GM15510 (cell line): ENCODE measurements around the gene NOS1AP.

Experiments used
- POLR2A ChIP-seq: IDR thresholded peaks from 3 replicates; pipeline ENCODE4 v1.6.1; 2011; ENCODE audit warnings: borderline replicate concordance; ENCODE audit not compliant: insufficient read length; ENCODE audit errors: extremely low read depth

The NOS1AP gene

DNA sequence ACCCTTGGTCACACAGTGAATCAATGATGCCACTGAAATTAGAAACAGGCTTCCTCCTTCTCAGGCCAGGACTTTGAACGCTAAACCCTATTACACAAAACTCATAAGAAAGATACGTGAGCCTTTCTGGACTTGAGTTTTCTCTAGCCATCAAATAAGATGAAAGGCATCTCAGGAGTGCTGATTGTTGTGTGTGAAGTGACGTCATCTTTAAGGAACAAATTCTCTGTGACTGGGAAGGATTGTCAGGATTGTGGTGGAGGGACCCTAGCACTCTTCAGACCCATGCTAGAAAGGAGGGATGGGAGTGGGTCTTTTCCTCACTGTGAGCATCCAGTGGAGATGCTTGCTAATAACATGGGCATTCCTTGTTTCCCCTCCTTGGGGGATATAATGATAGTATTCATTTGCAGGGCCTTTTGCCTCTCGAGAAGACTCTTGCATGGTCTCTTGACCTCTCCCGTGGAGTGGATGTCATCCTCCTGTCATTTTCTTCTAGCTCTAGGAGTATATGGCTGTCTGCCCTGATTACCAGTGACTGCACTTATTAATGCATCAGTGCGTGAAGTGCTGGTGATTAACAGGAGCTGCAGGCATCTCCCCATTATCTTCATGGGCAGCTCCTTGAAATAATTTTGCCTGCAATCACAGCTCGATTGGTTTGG is 267.3 kb downstream of the NOS1AP start:
- TF ChIP-seq POLR2A: no peak

DNA sequence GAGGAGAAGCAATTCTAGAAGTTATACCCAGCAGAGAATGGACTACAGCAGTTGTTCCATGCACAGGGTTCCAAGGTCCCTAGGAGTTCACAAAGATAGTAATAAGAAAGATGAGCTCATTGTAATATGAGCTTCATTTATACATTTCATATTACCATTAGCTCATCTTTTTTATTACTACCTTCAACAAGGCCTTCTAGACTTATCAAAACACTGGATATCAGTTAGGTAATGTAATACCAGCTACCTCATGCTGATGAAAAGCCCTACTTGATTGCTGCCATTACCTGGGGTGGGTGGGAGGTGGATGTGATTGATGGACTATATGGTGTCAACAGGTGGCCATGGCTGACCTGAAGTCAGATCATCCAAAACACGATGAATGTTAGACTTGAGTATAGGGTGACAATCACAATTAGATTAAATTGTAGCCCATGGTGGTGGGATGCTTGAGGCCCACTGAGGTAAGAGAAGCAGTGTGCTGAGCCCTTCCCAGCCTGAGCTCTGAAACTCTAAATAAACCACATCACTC is 273.0 kb downstream of the NOS1AP start:
- TF ChIP-seq POLR2A: no peak

DNA sequence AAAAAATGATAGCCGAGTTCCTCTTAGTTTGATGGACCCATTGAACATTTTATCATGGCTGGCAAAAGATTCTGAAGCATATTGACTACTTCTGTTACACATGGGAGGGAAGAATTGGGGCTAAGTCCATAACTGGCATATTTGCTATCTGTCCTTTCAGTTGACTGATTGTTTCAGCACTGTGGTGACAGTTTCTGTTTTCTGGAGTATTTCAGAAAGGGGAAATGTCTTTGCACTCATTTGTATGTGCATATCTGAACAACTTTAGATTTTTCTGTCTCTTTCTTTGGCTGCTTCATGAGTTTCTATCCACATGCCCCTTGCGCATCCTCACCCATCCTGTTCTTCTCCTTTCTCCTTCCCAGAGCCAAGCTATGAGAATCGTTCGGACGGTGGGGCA is 274.0 kb downstream of the NOS1AP start:
- no peak for TF ChIP-seq POLR2A

DNA sequence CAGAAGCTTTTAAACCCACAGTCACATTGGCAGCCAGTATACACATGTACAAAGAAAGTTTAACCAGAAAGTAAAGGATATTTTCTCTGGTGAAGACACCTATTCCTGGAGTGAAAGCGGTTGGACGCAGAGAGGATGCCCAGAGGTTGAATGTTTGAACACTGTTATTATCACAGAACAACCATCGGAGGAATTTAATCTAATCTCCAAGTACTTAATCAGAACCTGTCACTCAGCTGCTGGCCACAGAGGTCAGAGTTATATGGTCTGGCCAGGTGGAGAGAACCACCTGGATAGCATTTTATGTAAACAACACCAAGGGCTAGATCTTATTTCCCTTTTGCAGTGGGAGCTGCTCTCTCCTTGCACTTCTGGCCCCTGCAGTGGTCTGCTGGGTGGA is 277.8 kb downstream of the NOS1AP start:
- TF ChIP-seq POLR2A: no peak

DNA sequence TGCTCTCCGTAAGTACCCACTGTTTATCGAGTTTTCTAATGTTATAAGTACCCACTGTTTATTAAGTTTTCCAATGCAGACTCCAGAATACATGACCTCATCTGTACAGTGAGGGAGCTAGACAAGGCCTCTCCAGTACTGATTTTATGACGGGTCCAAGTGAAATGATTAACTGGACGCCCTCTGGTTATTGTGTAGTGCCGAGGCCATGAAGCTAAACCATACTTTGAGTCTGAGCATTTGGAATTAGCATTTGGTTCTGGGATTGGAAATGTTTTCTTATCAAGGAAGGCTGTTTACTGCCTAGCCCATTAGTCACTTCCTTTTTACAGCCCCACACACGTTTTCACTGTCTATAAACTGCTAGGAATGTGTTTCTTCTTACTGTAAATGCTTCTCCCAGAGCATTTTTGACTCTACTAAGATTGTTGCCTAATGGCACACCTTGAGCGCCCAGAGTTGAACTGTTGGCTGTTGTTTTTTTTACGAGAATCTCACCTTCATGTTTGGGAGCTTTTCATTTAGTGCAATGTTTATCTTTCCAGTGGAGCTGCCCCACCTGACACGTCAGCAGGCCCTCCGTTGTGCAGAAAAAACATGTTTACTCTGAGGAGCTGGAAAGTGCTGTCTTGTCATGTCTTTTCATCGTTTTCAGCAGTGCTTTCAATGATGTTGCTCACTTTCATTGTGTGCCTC is 280.3 kb downstream of the NOS1AP start:
- no peak for TF ChIP-seq POLR2A

DNA sequence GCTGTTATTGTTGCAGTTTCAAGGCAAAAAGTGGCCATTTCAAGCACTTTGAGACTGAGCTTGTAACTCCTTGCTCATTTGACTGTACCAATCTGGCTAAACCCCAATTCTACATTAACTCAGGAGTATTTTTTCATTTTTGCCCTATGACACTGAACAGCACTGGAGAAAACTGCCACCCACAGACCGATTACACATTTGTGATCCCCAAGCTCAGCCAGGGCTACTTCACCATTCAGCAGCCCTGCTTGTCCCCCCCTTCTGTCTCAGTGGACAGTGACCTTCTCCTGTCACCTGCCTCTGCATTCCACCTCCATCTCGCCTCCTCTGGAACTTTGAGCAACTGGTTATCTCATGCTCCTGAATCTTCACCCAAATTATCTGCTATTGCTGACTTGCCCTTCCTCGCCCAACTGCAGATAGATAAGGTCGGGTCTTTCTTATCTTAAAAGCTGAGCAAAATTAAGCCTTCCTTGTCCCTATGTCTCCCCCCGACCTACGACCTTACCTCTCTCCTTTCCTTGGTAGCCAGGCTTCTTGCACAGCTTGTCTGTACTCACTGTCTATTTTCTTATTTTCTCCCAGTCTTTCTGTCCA is 281.9 kb downstream of the NOS1AP start:
- no peak for TF ChIP-seq POLR2A

DNA sequence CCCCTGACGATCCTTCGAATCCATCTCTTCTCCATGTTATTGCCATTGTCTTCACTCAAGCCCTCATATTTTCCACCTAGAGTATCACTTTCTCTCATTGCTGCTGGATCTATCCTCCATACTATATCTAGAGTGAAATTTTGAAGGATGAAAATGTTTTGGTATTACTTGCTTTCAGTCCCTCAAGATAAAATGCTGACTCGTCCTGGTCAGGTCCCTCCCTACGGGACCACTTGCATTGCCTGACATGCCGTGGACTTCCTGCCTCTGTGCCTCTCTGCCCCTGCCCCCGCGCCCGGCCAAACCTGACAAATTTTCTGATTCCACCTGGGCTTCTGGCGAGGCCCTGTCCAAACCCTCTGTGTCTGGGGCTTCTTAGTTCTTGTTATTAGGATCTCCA is 283.6 kb downstream of the NOS1AP start:
- no peak for TF ChIP-seq POLR2A

DNA sequence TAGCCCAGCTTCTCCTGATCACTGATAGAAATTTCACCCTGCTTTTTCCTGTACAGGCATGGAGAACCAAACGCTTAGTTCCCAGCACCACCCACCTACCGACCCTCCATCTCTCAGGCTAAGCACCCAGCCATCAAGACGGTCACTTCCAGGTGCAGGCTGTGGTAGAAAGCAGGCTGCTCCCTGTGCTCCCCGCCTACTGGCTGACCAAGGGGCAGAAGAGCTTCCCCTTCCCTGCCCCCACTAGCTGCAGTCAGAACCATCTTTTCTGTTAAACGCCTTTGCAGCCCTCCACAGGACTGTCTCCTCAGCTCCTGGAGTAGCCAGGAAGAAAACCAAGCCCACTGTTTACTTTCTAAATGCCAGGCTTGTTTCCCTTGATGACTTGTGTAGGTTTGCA is 284.2 kb downstream of the NOS1AP start:
- TF ChIP-seq POLR2A: no peak

DNA sequence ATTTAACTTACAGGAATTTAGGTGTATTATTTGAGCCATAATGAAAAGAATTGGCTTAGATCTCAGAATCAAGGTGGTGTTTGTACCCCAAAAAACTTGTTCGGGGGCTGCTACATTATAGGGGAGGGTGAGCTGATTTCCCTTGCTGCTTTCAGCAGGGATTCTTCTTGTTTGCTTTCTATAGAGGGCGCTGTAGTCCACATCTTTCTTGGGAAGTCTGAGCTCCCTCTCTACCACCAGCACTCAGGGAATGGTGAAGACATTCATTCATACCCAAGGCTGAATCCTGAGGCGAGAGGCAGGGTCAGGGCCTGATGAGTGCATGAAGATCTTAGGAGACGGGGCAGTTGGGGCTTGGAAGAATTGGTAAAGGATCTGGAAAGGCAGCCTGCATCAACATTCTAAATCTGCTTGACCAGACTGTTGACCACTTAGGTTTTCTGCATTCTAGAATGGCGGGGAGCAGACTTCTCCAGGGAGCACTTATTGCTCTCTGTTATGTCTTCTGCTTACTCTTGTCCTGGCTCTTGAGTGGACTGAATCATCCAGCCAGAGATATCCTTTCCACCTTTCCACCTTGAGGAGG is 288.3 kb downstream of the NOS1AP start:
- no peak for TF ChIP-seq POLR2A

DNA sequence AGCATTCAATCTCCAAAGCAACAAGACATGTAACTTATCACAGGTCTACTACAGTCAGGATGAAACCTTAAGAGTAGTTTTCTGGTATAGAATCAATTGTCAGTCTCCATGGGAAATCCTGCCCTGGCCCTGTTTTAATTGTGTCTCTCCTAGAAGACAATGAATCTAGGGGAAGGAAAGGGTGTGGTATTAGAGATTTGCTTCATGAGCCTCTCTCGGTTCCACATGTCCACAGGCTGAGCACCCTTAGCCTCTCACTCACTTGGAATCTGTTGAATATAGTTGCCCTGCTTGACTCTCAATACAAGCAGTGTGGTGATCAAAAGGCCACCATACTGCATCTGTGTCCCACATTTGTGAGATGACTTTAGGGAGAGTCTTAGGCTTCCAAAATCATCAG is 289.4 kb downstream of the NOS1AP start:
- TF ChIP-seq POLR2A: no peak

DNA sequence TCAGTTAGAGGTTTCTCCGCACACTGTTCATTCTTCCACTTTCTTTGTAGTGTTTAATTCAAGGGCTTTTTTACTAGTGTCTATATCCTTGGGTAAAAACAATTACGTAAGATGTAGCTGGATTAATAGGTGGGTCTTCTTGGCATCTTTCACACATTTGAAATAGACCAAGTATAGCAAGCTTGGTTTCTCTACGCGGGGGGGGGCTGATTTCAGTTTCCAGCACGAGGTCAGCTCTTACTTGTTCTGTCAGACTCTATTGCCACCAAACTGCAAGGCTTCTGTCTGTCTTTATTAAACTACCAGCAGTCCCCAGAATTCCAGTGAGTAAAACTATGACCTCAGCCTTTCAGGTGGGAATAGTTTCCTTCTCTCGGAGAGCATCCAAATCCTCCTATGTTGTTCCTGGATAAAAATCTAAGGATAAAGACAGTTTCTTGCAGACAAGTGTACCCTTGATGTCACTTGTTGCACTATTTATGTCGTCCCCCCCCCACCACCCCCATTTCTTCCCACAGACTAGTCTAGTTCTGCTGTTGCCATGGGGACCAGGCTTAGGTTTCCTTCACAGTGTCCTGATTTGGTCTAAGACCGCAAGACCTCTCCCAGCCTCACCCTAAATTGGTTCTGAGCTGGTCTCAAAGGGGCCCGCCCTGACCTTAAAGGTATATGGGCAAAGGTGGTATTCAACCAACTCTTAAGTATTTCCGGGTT is 290.2 kb downstream of the NOS1AP start:
- no peak for TF ChIP-seq POLR2A

DNA sequence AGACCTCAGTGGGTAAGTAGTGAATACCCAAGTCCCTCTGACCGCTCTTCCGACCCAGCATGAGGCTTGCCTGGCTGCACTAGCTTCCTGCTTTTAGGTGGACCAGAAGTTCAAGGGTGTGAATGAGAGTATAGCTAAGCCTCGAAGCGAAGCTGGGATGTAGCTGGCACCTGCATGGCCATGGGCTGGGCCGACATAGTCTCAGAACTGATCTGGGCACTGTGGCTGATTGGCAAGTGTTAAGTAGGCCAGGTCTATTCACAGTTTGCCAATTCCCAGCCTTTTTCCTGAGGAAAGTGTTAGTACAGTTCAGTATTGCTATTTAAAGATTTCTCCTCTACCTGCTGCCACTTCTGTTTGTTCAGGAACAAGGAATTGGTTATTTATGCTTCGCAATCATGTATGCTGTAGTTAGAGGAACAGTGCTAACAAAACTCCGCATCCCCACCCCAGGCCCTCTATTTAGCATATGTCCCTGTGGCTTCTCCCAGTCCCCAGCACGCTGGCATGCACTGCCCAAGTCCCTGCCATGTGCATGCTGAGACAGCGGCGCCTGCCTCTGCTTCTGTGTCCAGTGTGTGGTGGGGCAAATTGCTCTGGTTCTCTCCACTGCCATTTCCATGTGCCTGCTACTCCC is 290.9 kb downstream of the NOS1AP start:
- no peak for TF ChIP-seq POLR2A

DNA sequence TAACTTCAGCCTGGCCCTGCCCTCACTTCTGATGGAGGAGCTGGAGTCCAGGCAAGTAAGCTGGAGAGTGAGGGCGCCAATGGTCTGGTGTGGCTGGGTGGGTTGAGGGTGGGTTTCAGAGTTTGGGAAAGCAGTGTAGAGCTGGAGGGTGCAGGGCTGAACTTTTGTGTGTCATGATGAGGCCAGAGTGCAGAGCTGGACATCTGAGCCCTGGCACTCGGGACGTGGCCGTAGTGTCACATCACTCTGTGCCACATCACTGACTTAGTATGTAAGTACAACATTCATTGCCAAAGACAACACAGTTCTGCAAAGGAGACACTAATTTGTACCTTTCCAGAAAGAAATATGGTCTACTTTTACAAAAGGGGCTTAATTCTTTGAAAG is 291.4 kb downstream of the NOS1AP start:
- no peak for TF ChIP-seq POLR2A

DNA sequence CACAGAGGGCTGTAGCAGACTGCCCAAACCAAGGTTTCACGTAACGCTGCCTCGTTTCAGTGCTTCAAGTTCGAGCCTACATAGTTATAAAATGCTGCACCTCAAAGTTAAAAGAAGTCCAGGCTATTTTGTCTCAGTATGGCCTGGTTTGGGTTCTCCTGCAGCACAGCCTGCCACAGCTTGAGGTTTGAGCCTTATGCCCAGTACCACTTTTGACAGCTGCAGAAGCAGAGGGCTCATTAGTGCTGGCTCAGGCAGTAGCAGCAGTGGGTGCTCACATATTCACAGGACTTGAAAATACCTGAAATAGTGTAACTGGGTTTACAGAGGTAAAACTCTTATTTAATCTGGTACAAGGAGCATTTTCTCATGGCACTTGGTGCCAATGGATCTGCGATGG is 291.9 kb downstream of the NOS1AP start:
- TF ChIP-seq POLR2A: no peak

DNA sequence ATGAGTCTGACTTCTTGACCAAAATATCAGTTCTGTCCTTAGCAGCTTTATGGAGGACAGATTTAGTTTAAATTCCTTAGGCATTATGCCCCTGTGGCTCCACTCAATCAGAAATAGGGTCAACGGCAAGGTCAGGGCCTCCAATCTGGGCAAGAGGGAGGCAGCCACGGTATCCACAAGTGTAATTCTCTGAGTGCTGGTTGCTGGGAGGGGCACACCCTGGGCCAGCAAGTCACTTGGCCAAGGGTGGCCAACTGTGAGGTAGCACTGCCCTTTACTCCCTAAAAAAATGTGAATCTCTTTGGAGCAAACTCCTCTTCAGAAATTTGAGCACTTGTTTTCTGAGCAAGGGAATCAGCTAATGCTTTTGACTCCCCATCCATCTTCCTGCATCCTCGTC is 294.3 kb downstream of the NOS1AP start:
- TF ChIP-seq POLR2A: no peak

DNA sequence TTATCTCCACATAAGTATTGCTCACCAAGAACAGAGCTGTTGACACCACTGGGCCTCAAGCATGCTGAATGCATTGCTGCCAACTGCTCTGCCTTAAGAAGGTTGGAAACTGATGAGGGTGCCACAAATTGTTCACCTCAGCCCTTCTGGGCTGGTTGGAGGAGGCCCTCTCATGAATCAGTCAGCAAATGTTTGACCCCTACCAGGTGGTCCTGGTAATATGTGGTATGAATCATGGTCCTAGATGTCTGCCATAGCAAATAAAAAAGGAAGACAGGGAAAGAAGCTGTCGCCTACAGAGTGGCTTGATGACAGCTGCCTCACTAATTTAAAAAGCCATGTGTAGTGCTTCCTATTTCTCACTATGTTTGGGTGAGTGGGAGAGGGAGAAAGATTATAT is 295.0 kb downstream of the NOS1AP start:
- TF ChIP-seq POLR2A: no peak
